ENCODE data around the gene TPRN.

TPRN gene

GRCh38 chr9:137161558-137162486 lies 38.7 kb downstream of the TPRN start:
- no peak for DNase-seq (ENCODE audit: low read depth in 2 of 2)

DNA sequence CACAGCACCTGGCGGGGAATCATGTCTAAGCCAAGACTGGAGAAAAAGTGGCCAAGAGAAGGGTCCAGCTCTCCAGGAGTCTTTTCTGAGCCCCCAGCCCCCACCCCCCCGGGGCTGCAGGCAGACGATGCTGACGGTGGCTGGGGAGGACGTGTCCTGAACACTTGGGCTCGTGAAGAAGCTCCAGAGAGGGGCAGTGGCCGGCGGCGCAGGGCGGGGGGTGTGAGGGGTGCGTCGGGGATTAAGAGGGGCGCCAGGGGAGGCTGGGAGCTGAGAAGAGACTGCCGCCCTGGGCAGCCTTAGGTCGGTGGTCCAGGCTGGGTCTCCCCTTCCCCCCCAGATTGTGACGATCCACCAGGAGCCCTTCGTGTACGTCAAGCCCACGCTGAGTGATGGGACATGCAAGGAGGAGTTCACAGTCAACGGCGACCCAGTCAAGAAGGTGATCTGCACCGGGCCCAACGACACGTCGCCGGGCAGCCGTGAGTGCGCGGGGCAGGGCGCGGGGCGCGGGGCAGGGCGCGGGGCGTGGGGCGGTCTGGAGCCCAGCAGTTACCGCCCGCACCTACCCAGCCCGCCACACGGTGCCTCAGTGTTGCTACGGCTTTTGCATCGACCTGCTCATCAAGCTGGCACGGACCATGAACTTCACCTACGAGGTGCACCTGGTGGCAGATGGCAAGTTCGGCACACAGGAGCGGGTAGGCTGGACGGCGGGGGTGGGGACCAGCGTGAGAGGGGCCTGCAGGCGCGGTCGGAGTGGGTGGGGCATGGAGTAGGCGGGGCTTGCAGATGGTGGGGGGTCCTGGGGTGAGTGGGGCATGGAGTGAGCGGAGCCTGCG lies 39.6 kb downstream of the TPRN start:
- DNase-seq (ENCODE audit: low read depth in 2 of 2): no peak

GRCh38 chr9:137160054-137160425 lies 40.5 kb downstream of the TPRN start:
- no peak for DNase-seq (ENCODE audit: low read depth in 2 of 2)

- DNase-seq (ENCODE audit: low read depth in 2 of 2): no peak
Observed at GRCh38 chr9:137159105-137160053, 41.2 kb downstream of the TPRN start.

DNA sequence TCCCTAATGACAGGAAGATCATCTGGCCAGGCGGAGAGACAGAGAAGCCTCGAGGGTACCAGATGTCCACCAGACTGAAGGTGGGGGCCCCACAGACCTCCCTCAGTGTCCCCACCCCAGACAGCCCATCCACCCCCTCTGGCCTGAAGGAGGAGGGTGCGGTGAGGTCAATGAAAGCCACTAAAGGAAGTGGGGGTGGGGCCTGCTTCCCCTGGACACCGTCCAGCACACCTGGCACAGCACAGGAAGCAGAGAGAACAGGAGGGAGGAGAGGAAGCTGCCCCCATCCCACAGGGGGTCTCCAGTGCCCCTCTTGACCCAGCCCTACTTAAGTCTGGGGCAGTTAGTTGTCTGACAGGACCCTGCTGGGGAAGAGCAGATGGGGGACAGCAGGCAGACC lies 41.9 kb downstream of the TPRN start:
- DNase-seq (ENCODE audit: low read depth in 2 of 2): no peak

GRCh38 chr9:137157618-137158415 lies 42.7 kb downstream of the TPRN start:
- no peak for DNase-seq (ENCODE audit: low read depth in 2 of 2)

GRCh38 chr9:137156567-137157375 lies 43.8 kb downstream of the TPRN start:
- peak; percentile 55 to 59 for DNase-seq (ENCODE audit: low read depth in 2 of 2)

- DNase-seq (ENCODE audit: low read depth in 2 of 2): no peak
Observed at GRCh38 chr9:137152844-137153405, 47.6 kb downstream of the TPRN start.

- DNase-seq (ENCODE audit: low read depth in 2 of 2): peak; percentile 68 to 74
Observed at GRCh38 chr9:137150617-137151457, 49.7 kb downstream of the TPRN start.

DNA sequence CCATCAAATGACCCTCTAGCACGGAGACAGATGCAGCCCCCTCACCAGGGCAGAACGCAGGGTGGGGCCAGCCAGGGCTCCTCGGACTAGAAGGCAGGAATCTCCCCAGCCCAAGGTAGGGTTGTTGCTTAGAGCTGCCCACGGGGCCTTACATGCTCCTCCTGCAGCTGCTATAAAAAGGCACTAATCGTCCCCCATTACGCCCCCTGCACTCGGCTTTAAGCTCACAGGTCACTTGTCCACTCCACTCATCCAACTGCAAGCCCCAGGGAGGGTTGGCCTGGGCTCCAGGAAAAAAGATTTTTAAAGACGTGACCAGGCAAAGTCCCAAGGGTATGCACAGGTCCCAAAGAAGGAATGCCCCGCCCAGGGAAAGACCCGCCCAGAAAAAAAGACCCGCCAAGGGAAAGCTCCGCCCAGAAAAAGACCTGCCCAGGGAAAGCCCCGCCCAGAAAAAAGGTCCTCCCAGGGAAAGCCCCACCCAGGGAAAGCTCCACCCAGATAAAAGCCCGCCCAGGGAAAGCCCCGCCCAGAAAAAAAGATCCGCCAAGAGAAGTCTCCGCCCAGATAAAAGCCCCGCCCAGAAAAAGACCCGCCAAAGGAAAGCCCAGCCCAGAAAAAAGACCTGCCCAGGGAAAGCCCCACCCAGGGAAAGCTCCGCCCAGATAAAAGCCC lies 50.5 kb downstream of the TPRN start:
- DNase-seq (ENCODE audit: low read depth in 2 of 2): peak in 1 of 2 donors; percentile 43

DNA sequence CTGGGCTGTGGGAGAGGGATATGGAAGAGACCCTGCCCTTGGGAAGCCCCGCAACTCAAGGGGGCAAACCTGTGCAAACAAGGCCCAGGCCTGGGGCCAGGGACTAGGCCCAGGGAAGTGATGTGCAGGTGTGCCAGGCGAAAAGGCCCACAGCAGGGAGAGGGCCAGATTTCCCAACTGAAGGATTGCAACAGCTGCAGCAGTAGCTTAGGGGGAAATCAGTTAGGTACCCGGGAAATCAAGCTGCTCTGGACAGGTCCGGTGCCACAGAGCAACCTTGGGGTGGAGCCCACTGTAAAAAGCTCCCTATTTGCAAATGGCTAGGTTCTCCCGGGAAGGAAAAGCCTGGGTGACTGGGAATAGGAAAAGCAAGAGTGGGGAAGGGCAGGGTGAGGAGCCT lies 51.2 kb downstream of the TPRN start:
- no peak for DNase-seq (ENCODE audit: low read depth in 2 of 2)

DNA sequence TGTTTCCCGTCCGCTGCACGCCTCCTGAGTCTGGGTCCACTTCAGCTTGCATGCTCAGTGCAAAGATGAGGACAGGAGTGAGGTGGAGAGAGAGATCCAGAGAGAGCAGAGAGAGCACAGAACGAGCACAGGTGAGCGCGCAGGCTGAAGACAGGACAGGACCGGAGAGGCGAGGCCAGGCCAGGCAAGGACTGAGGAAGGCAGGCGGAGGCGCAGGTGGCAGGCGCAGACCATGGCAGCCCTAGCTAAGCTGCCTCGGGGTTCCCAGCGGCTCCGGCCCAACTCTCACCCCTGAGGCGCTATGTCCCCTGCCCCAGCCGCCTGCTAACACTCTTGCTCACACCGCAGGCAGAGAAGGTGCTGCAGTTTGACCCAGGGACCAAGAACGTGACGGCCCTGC lies 51.9 kb downstream of the TPRN start:
- no peak for DNase-seq (ENCODE audit: low read depth in 2 of 2)

GRCh38 chr9:137148242-137148641 lies 52.3 kb downstream of the TPRN start:
- no peak for DNase-seq (ENCODE audit: low read depth in 2 of 2)

- DNase-seq (ENCODE audit: low read depth in 2 of 2): no peak
Observed at GRCh38 chr9:137147793-137148160, 52.8 kb downstream of the TPRN start.

GRCh38 chr9:137147091-137147792 lies 53.3 kb downstream of the TPRN start:
- no peak for DNase-seq (ENCODE audit: low read depth in 2 of 2)

DNA sequence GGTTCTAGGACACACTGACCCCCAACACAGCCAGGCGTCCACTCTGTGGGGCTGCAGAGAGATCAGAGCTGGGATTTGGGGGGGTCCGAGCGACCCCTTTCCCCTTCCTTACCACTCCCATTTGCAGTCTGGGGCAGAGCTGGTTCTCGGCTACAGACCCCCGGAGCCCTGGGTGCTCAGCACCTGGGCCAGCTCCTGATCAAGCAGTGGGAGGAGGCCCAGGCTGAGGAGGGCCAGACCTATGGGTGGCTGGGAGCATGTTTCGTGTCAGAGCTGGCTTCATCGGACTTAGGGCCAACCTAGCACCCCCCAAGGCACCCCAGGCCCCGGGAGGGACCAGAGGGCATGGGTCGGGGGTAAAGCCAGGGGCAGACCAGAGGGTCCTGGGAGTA lies 54.0 kb downstream of the TPRN start:
- DNase-seq (ENCODE audit: low read depth in 2 of 2): no peak

DNA sequence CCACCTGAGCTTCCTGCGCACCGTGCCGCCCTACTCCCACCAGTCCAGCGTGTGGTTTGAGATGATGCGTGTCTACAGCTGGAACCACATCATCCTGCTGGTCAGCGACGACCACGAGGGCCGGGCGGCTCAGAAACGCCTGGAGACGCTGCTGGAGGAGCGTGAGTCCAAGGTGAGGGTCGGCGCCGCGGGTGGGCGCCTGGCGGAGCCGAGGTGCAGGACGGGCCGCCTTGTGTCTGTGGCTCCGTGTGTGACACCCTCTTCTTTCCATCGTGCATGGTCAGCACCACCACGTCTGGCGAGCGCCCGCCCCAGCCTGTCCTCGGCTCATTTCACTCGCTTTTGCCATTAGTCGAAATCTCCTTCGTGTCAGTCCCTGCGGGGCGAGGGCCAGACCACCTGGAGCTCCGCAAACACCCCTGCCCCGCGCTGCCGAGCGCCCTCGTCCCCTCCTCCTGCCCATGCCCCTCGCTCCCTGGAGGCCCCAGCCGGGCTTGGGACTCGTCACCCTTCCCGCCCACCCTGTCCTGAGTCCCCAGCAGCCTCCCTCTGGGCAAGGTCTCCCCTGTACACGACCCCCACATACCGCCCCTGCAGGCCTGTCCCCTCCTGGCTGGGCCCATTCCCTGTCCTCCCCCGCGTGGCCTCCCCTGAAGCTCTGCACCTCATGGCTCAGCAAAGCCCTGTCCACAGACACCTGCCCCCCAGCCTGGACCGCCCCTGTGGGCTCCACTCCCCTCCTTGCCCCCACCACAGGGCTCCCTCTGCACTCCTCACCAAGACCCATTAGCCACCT lies 54.6 kb downstream of the TPRN start:
- DNase-seq (ENCODE audit: low read depth in 2 of 2): no peak

Data from stimulated activated CD4-positive, alpha-beta T cell treated with anti-CD3 and anti-CD28 coated beads, Interleukin-15, amount 100 ng/mL, for 48 hours (primary cell).